GM18951 (cell line): ENCODE data around the gene HTR6.

Experiments
- POLR2A ChIP-seq: IDR thresholded peaks from 4 replicates; pipeline ENCODE4 v1.6.1; 2011; ENCODE audit warnings: mild to moderate bottlenecking; ENCODE audit not compliant: insufficient read length, insufficient read depth; ENCODE audit errors: extremely low read depth
- in situ Hi-C: fragments of 300-500 bp; cut with MboI; formaldehyde crosslinking; loops from one replicate; pipeline ENCODE4 v1.12.0; 2022; ENCODE audit warnings: low sequenced_read_pairs, mixed read lengths, inconsistent platforms; ENCODE audit not compliant: unreplicated experiment

The HTR6 gene

GRCh38 chr1:19678931-19679453 lies 14.3 kb downstream of the HTR6 start:
- in situ Hi-C loops, result no loop called here
- no peak for TF ChIP-seq POLR2A

GRCh38 chr1:19679691-19680090 lies 15.0 kb downstream of the HTR6 start:
- in situ Hi-C loops, result no loop called here
- no peak for TF ChIP-seq POLR2A

GRCh38 chr1:19680644-19681043 lies 16.0 kb downstream of the HTR6 start:
- in situ Hi-C loops, result no loop called here
- TF ChIP-seq POLR2A, result no peak

- in situ Hi-C loops, result no loop called here
- no peak for TF ChIP-seq POLR2A
Observed at GRCh38 chr1:19682257-19682656, 17.6 kb downstream of the HTR6 start.

GRCh38 chr1:19682901-19683300 lies 18.2 kb downstream of the HTR6 start:
- TF ChIP-seq POLR2A, result no peak
- in situ Hi-C loops, result no loop called here

- no peak for TF ChIP-seq POLR2A
- in situ Hi-C loops, result no loop called here
Observed at GRCh38 chr1:19683351-19683750, 18.7 kb downstream of the HTR6 start.

- in situ Hi-C loops, result no loop called here
- TF ChIP-seq POLR2A, result no peak
Observed at GRCh38 chr1:19684677-19685076, 20.0 kb downstream of the HTR6 start.

GRCh38 chr1:19685994-19686393 lies 21.3 kb downstream of the HTR6 start:
- in situ Hi-C loops, result no loop called here
- no peak for TF ChIP-seq POLR2A

- in situ Hi-C loops, result no loop called here
- no peak for TF ChIP-seq POLR2A
Observed at GRCh38 chr1:19687414-19687813, 22.7 kb downstream of the HTR6 start.

GRCh38 chr1:19688041-19688842 lies 23.6 kb downstream of the HTR6 start:
- in situ Hi-C loops, result no loop called here
- TF ChIP-seq POLR2A, result no peak

GRCh38 chr1:19689085-19689757 lies 24.5 kb downstream of the HTR6 start:
- TF ChIP-seq POLR2A, result no peak
- in situ Hi-C loops, result no loop called here

- in situ Hi-C loops, result no loop called here
- TF ChIP-seq POLR2A, result no peak
Observed at GRCh38 chr1:19689856-19690255, 25.2 kb downstream of the HTR6 start.

- no peak for TF ChIP-seq POLR2A
- in situ Hi-C loops, result no loop called here
Observed at GRCh38 chr1:19690342-19690741, 25.7 kb downstream of the HTR6 start.

GRCh38 chr1:19694298-19694697 lies 29.6 kb downstream of the HTR6 start:
- TF ChIP-seq POLR2A, result no peak
- in situ Hi-C loops, result no loop called here
